Renal cortex interstitium (tissue), 11 donors: ENCODE data around the gene ZNF407. TPM values are rescaled to one million over a fixed set of nuclear protein-coding genes. Genes with fewer than 3 reads are reported as not detected.

ENCODE experiments used
- DNase-seq, 11 donors: peaks; one replicate each; pipeline ENCODE4 v3.0.0-alpha.2; 2013; ENCODE audit warnings: low read depth in 9 of 11, low spot score in 4 of 11; ENCODE audit errors: extremely low read depth in 1 of 11
- polyA plus RNA-seq, 3 donors: library from polyadenylated mRNA; unstranded; fragments of 120-200 nt; gene quantifications; one replicate each; pipeline ENCODE4 v1.2.1, GENCODE V29; 2013; ENCODE audit not compliant: insufficient read length in 3 of 3

The ZNF407 gene
- polyA plus RNA-seq, 3 donors = 10.0 to 10.1 (median 10.1) TPM

DNA sequence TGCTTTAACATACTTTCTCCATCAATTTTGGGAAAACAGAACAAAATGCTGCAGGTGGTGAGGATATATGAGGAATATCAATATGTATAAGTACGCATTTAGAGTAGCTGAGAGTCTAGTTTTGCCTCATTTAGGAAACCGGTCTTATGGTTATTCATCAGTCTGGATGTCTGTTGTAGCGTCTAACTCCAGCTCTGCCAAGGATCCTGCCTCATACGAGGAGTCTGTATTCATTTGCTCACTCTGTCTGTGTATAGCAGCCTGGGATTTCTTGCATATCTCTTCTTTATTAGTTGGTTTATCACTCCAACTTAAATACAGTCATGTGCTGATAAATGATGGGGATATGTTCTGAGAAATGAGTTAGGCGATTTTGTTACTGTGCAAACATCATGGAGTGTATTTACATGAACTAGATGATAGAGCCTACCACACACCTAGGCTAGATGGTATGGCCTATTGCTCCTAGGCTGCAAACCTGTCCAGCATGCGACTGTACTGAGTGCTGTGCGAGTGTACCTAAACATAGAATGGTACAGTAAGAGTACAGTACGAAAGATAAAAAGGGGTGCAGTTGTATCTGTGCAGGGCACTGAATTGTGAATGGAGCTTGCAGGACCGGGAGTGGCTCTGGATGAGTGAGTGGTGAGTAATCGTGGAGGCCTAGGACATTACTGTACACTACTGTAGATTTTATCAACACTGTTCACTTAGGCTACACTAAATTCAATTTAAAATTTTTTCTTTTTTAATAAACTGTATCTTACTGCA is 148.1 kb downstream of the ZNF407 start:
- no peak for DNase-seq

DNA sequence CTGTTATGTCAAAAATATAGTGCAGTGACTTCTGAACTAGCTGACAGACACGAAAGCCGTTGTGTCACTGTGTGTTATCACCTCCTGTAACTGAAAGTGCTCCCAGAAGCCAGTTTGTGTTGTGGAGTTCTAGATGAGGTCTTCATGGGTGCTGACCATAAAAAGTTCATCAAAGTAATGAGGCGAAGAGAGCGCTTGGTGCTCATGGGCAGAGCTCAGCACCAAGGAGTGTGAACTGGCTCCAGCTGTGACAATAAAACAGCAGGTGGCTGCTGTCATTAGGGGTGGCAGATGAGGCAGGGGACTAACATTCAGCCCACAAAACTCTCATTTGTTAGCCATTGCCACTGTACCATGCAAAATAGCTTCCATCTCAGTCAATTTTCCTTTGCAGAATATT is 151.1 kb downstream of the ZNF407 start:
- peak in 10 of 11 donors; percentile 13 to 54 (median 32) for DNase-seq

- DNase-seq = no peak
Measured at GRCh38 chr18:74758995-74759394, 161.3 kb downstream of the ZNF407 start.

- DNase-seq = no peak
Measured at GRCh38 chr18:74760026-74760425, 162.4 kb downstream of the ZNF407 start.

- no peak for DNase-seq
Measured at GRCh38 chr18:74760436-74760835, 162.8 kb downstream of the ZNF407 start.

DNA sequence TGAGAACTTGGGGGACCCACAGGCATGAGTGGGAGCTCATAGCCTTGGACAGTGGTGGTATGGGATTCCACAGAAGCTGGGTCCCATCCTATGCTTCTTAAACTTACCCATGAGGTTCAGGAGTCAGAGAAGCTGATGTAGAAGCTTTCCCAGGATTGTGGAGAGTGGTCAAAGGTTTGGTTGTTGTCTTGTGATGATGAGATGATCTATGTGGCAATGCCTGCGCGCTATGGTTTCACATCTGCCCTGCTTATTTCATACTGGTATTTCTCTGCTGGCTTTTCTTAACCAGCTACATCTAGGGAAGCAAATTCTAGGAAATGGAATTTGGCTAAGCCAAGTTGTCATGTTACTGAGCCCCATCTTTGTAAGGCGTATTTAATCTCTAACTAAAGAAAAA is 168.6 kb downstream of the ZNF407 start:
- DNase-seq = no peak

- no peak for DNase-seq
Measured at GRCh38 chr18:74768096-74768495, 170.4 kb downstream of the ZNF407 start.

DNA sequence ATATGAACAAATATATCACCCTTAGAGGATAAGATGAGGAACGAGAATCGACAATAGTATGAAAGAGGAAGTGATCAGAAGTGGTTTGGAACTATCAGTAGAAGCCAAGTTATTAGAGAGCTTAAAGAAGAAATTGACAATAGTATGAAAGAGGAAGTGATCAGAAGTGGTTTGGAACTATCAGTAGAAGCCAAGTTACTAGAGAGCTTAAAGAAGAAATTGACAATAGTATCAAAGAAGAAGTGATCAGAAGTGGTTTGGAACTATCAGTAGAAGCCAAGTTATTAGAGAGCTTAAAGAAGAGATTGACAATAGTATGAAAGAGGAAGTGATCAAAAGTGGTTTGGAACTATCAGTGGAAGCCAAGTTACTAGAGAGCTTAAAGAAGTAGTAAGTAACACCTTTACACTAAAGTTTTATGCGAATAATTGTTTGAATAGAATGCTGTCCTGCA is 175.5 kb downstream of the ZNF407 start:
- DNase-seq = no peak

DNA sequence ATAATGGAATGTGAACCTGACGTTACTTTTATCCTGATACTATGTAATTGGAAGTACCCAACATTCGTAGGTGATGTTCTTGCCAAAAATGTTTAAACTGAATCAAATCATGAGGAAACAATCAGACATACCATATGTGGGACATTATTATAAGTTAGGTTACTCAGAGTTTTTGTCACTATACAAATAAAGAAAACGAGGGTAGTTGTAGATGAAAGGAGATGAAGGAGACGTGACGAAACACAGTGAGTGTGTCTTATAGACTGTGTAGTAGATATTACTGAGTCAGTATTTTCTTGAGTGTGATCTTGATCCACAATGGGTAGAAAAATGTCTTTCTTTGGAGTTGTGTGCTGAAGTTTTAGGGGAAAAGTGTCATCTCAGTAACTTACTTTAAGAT is 176.8 kb downstream of the ZNF407 start:
- DNase-seq = no peak

GRCh38 chr18:74775239-74775638 is 177.6 kb downstream of the ZNF407 start:
- DNase-seq = no peak

GRCh38 chr18:74778191-74778847 is 180.6 kb downstream of the ZNF407 start:
- DNase-seq = no peak

DNA sequence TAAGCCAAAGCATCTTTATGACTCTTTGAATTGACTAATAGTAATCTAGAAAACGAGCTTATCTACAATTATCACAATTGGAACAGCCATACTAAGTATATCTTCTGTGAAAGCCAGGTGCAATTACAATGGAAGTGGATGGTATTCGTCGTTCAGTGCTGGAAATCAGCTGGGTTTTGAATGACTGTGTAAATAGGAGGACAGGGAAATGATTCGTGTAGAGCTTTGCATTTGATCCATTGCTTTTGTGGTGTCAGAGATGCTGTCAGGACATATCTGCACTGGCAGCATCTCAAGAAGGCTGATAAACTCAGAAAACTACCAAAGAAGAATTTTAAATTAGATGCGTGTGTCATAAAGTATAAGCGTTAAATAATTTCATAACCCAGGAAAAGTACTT is 187.1 kb downstream of the ZNF407 start:
- no peak for DNase-seq

DNA sequence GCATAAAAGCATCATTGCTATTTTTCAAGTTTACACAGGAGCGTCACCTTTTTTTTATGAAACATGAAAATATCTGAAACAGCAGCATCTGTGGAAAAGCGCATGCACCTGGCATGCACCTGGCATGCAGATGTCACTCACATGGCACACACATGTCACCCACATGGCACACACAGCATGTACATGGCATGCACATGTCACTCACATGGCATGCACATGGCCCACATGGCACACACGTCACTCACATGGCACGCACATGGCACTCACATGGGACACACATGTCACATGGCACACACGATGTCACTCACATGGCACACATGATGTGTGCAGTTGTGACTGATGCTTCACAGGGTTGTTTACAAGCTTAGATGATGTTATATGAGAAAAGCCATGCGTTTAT is 188.0 kb downstream of the ZNF407 start:
- no peak for DNase-seq

GRCh38 chr18:74788657-74789056 is 191.0 kb downstream of the ZNF407 start:
- no peak for DNase-seq

DNA sequence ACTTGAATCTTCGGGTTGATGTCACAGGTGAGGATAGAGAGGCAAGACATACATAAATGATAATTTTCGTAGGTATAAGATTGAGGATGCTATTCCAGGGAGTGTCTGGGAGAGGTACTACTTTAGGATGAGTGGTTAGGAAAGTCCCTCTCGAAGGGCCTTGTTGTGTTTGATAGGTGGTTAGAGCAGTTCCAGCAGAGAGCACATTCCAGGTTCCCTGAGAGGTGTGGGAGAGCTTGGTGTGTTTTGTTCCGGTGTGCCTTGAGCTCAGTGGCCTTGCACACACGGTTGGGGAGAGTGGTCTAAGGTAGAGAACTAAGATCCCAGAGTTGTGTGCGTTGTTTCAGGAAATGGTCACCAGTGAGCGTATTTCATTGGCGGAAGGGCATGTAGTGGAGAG is 191.4 kb downstream of the ZNF407 start:
- DNase-seq = no peak

DNA sequence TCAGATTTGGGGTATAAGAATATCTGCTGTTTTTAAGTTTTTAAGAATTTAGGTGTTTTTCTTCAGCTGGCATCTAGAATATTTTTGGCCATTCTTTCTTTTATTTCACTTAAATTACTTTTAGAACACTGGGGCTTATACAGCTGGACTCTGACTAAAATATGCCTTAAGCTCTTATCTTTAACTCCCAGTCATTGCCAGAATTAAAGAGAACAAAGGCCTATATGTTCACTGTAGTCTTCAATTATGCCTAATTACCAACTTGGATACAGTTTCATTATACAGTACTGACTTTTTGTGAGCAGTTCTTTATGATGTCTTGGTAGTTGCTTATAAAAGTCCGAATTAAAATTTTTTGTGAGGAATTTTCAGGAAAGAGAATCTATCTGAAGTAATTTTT is 192.8 kb downstream of the ZNF407 start:
- no peak for DNase-seq

DNA sequence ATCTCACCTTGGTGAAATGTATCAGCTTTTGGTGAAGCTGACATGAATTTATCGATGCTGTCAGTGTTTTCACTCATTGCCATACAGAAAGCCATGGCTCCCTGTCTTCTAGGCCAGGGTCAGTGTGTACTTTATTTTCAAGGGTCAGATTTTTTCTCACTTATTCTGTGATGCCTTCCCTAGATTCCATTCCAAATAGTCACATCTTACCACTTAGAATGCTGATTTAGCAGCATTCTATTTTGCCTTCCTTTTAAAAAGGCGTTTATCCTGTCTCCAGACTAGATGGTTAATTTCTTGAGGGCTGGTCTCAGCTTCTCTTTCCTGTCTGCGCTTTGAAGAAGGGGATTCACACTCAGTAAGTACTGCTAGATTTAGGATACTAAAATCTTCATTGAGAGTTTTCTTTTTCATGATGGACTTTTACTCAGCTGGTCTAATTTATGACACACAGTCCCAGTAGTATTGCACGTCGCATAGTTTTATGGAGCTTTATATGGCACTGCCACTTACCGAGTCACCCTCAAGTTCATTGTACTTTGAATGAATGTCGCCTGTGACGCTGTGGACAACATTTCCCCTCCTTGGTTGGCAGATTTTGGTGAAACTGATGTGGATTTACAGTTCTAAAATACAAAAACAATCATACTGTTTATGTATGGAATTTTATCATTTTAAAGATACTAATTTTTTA is 194.0 kb downstream of the ZNF407 start:
- DNase-seq = no peak

DNA sequence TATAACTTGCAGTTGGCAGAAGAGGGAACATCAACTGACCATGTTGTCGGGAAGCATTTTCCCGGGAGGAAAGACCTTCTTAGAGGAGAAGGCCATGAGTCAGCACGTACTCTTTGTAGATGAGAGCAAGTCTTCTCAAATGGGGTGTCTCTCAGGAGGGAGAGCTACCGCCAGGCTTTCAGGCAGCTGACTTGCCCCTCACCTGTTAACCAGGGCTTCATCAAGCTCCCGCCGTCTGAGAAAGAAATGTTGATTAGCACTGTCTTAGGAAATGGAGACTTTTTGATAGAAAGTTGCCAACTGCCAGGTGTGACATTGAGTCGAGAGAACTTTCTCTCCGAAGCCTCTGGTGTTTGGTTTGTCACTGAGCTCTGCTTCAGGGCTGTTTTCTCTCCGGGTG is 196.1 kb downstream of the ZNF407 start:
- no peak for DNase-seq

GRCh38 chr18:74795751-74796150 is 198.1 kb downstream of the ZNF407 start:
- no peak for DNase-seq

DNA sequence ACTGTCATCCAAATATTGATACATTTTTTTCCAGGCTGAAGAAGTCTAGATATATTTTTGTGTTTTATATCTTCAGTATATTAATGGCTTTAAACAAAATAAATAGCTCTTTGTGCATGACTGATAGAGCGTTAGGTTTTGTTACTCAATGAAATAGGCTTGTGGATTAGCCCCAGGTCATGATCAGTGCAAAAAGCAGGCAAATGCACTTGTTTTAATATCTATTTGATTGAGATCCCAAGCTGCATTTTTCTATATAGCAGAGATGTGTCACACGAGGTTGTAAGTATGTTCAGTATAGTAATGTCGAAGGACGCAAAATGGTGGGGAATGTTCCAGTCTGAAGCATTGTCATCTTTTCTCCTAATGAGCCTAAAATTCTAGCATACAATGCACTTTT is 198.5 kb downstream of the ZNF407 start:
- DNase-seq = no peak
